Urothelium cell line (cell line): ENCODE data around the gene PAPPA.

Source experiments
- DNase-seq: peaks from one replicate; pipeline ENCODE4 v3.0.0; 2011; ENCODE audit warnings: low spot score, mixed read lengths
- FAIRE-seq: peaks from 2 replicates; lab custom pipeline; 2011; peaks lifted over from hg19 to GRCh38; lab: Jason Lieb, UNC

PAPPA gene

GRCh38 chr9:116336133-116336862 is 182.7 kb downstream of the PAPPA start:
- DNase-seq (no peak), FAIRE-seq (no peak)

DNA sequence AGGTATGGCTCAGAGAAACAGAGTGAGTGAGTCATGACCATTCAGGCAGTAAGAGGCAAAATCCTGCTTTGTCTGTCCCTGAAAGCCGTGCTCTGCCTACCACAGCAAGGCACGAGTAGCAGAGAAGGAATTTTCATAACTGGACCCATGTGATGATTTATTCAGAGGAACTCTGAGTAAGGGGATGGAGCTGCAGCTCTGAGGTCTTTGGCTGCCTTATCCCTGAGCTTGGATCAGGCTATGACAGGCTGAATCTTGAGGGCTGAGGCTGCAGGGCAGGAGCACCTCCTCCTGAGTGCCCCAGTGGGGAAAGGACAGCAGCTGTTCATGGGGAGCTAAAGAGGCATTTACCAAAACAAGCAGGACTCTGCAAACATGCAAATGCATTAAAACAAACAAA is 183.4 kb downstream of the PAPPA start:
- FAIRE-seq (no peak), DNase-seq (no peak)

DNA sequence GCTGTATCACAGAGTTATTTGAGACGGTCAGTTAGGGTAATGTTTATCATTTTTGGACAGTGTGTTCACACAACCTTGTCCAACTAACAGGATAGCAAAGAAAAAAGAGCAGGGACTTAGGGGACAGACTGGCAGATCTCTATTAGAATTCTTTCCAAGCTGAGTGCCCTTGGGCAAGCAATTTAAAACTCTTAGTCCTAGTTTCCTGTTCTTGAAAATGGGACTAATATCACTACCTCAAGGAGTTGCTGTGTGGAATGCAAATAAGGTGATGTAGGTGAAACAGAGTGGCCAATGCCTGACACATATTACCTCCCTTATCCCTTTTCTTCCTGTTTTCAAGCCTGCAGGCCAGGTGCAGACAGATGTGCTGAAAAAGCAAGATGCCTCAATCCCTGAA is 186.7 kb downstream of the PAPPA start:
- DNase-seq (no peak), FAIRE-seq (no peak)

DNA sequence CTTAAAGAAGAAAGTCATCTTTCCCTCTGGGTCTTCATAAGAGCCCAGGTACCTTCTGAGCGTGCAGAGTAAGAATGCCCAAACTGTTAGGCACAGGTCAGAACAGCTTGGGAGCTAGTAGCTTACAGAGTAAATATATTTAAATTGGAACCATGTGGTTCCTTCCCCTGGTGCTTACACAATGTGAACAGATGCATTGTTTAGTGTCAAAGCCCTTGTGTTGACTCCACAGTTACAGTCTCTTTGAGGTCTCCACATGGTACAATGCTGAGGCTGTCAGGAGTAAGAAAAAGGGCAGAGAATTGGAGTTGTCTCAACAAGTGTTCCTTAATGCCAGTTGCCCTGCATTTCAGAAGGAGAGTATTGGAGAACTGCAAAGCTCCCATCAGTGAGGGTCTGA is 188.5 kb downstream of the PAPPA start:
- FAIRE-seq (no peak), DNase-seq (no peak)

- no peak for DNase-seq
- FAIRE-seq = no peak
Measured at GRCh38 chr9:116342941-116343340, 189.3 kb downstream of the PAPPA start.

DNA sequence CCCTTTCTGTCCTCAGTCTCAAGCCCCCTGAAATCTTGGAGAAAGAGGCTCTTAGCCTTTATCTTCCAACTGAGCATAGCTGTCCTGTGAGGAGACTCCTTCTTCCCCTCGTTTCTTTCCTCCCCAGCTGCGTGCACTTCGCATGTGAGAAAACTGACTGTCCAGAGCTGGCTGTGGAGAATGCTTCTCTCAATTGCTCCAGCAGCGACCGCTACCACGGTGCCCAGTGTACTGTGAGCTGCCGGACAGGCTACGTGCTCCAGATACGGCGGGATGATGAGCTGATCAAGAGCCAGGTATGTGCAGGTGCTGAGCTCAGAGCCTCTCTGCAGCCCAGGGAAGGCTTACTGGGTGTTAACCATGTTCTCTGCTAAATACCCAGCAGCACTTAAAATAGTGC is 190.8 kb downstream of the PAPPA start:
- DNase-seq (no peak), FAIRE-seq (no peak)

GRCh38 chr9:116345393-116345792 is 191.8 kb downstream of the PAPPA start:
- DNase-seq (no peak), FAIRE-seq (no peak)

DNA sequence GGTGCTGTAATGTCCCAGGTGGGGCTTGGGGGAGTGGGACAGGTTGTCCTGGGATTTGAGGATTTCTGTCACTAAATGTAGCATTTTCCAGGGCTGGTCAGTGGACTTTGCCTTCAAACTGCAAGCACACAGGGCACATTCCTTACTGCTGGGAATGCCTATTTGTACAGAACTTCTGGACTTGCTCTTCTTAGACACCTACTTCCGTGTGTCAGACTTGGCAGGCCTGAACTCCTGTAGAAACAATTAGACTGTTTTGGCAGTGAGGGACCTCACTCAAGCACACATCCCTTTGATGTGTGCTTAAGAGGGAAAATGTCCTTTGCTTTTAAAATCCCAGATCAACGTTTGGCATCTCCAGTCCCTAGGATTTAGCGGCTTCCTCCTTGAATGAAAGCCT is 192.2 kb downstream of the PAPPA start:
- FAIRE-seq = no peak

GRCh38 chr9:116349684-116350083 is 196.1 kb downstream of the PAPPA start:
- DNase-seq (no peak), FAIRE-seq (no peak)

More for the DNA sequence above, 192.2 kb downstream of the PAPPA start:
- DNase-seq = no peak

GRCh38 chr9:116350213-116350612 is 196.6 kb downstream of the PAPPA start:
- FAIRE-seq (no peak), DNase-seq (no peak)

GRCh38 chr9:116352958-116353357 is 199.4 kb downstream of the PAPPA start:
- DNase-seq (no peak), FAIRE-seq (no peak)

DNA sequence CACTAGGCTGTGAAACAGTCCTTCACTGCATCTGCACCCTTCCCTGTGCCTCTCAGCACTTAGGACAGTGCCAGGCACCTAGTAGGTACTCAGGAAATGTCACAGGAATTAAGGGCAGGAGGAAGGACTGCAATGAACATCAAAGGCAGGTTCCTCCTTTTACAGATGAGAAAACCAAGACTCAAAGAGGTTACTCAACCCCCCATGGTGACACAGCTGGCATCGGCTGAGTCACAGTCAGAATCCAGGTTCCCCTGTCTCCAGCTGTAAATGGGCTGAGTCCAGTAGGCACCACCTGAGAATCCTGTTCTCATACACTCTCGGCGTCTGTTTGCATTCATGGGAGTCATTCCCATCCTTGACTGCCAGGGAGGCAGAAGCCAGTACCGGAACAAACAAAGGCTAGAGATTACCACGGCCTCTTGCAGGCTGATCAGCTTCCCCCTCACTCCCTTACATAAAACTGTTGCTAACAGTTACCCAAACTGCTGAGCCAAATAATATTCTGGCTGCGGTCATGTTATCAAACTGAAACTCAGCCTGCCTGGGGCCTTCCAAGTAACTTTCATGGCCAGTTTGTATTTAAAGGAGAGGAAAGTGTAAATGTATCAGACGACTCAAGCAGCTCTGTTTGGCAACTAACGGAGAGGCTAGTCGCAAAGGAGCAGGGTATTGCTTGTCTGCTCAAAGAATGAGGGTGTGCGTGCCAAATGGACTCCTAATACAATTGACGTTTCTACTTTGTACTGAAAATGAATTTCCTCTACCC is 201.7 kb downstream of the PAPPA start:
- FAIRE-seq = no peak

DNA sequence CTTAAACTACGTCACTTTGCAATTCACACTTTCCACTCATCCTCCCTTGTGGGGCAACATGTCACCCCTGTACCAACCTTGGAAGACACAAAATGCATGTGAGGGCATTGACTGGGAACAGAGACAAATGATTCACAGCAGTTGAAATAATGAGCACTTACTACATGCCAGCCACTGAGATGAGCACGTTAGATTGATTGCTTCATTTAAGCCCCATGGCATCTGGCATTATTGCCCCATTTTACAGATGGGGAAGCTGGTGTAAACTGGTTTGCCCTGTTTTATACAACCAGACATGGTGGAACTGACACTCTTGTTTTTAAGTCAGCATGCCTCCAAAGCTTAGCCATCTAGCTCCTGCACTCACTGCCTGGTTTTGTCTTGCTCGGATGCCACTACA is 204.7 kb downstream of the PAPPA start:
- FAIRE-seq = no peak
- no peak for DNase-seq

More for the DNA sequence above, 201.7 kb downstream of the PAPPA start:
- no peak for DNase-seq

DNA sequence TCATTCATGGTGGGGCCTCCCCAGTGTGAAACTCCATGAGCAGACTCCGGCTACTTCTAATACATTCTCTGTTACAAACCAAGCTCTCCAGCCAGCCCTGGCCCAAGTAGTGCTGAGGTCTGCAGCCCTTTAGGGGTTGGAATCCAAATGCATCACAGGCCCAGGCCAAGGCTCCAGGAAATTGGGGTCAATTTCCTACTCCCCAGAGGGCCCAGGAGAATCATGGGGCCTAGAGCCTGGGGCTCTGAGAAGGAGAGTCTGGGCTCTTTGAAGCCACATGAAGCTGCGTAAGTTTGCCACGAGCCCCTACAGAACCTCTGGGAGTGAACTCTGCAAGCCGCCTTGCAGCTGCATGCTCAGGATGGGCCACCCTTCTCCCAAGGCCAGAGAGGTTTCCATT is 206.4 kb downstream of the PAPPA start:
- FAIRE-seq (no peak), DNase-seq (no peak)

DNA sequence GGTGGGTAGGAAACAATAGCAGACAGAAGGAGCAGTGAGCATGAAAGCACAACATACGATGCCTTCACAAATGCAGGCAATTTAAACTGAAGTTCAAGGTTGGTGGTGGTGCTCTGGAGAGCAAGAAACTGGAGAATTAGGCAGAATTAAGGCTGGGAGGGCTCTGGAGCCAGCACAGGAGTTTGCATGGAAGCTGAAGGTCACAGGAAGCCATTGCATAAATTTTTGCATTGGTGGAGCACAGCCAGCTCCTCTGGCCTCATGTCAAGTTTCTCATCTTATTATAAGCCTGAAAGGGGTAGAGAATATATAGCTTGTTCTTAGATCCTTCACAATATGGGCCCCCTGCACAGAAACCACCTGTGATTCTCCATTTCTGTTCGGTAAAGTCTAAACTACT is 207.4 kb downstream of the PAPPA start:
- no peak for DNase-seq
- no peak for FAIRE-seq

- DNase-seq (no peak), FAIRE-seq (no peak)
Measured at GRCh38 chr9:116361547-116361946, 208.0 kb downstream of the PAPPA start.

DNA sequence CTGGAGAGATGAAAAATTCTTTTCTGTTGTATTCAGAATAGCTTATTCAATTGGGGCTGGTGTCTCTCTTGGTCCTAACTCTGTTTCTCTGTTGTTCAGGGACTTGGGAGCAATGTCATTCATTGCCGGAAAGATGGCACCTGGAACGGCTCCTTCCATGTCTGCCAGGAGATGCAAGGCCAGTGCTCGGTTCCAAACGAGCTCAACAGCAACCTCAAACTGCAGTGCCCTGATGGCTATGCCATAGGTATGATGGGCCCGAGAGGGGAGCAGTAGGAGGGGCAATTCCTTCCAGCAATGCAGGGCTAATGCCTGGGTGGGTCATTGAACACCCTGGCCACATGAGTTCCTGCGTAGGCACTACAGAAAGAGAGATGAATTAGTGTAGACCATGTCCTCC is 208.9 kb downstream of the PAPPA start:
- DNase-seq = no peak
- FAIRE-seq = no peak

DNA sequence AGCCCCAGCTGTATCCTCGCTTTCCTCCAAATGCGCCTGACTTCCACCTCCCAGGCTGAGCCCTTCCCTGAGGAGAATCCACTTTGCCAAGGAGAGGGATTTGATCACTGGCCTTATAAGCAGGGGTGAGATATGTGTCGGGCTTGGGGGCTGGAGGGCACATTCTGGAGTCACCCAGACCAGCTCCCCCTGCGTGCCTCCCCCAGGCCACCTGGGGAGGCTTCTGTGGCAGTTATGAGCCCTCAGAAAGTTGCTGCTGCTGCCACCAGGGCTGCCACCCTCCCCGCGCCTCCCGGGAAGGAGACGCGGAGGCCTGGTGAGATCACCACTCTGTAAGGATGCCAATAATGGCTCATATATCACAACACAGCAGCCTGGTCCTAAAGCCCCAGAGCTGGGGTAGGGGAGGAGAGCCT is 211.5 kb downstream of the PAPPA start:
- FAIRE-seq = no peak
- DNase-seq = peak; percentile 86

DNA sequence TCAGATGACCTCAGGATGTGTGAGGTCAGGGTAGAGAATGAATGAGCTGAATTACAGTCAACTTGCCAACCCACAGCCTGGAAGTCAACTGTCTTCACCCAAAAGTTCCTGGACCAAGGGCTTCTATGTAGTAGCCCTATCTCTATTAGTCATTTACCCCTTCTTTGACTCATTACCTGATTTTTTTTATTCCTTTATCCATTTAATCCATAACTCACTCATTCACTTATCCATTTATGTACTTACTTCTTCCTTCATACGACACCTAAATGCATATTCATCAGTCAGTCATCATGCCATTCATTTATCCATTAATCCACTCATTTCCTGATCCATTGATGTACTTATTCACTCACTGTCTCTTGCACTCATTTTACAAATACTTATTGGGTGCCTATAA is 212.7 kb downstream of the PAPPA start:
- FAIRE-seq (no peak), DNase-seq (no peak)

DNA sequence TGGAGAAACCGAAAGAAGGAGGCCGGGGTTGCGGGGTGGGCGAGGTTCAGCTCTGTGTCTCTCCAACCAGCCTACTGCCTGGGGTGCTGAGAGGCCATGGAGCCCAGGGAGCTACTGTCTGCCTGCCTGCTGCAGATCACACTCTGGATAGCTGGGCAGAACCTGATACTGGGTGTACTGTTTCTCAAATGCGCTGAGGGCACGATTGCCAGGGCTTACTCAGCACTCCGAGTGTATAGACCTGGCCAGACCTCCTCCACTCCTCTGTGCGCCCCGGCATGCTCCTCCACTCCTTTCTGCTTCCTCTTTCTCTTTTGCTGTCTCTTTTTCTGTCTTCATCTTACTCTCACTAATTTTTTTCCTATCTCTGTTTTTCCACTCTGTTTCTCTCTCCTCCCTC is 215.1 kb downstream of the PAPPA start:
- no peak for DNase-seq

GRCh38 chr9:116369706-116370105 is 216.1 kb downstream of the PAPPA start:
- DNase-seq (no peak), FAIRE-seq (no peak)

More for the DNA sequence above, 215.1 kb downstream of the PAPPA start:
- FAIRE-seq = no peak

DNA sequence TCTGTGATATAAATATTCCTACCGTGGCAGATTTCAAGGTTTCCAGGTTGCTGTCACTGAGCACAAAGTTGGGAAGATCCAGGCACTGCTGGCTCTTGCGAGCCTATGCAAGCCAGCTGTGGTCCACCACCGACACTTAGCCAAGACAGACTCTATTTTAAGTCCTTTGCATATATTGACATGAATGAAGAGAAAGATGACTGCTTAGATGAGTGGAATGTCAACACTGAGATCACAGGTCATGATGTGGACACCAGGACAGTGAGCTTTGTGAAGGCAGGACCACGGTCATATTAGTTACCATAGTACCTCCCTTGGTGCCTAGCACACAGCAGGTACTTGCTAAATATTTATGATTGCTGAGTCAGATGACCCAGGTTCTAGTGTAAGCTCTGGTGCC is 217.0 kb downstream of the PAPPA start:
- DNase-seq = no peak
- FAIRE-seq = no peak
